ENCODE results near the gene NIM1K. TPM values are rescaled to one million over a fixed set of nuclear protein-coding genes. Genes with fewer than 3 reads are reported as not detected.

NIM1K gene
- polyA plus RNA-seq, 1 of the 3 experiments (the other 2 are of a cell fraction), result 0.16 TPM

DNA sequence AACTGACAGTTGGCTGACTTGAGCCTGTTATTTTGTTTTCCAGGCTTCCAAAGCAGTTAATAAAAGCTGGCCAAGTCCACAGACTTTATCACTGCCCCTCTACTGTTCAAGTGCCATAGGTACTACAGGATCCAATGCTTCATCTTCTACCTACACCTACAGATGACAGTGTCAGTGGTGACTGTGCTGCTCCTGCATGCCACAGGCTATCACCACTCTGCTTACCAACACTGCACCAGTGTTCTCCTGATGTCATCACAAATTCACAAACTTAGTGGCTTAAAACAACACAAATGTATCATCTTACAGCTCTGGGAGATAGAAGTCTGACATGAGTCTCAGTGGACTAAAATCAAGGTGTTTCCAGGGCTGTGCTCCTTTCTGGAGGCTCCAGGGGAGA, 94.6 kb downstream of the NIM1K start:
- Histone ChIP-seq H3K36me3 (replicated peaks in 1 of 2; ENCODE audit: control insufficient read depth in 1 of 2, insufficient read depth in 2 of 2, low read length in 1 of 2) (peaks cover 18 to 40% of the 10 kb centered on the region in 2 experiments), H3K4me1 (ENCODE audit: control insufficient read depth in 1 of 2, insufficient read depth in 2 of 2, low read depth in 1 of 2, low read length in 1 of 2) (no peaks in the 10 kb centered on the region), H3K27ac (ENCODE audit: low read depth in 2 of 2, low read length in 1 of 2) (no peak overlapping the region), H3K9me2 (no peaks in the 10 kb centered on the region), H3K4me3 (ENCODE audit: low read depth in 2 of 2, low read length in 1 of 2) (no peak overlapping the region), H2AFZ (ENCODE audit: low read depth) (no peak overlapping the region), H3K79me2 (ENCODE audit: insufficient read depth) (no peaks in the 10 kb centered on the region), H3F3A (replicated peaks; ENCODE audit: insufficient read depth) (no peaks in the 10 kb centered on the region), H3K27me3 (ENCODE audit: insufficient read depth) (no peaks in the 10 kb centered on the region), H3K4me2 (no peak overlapping the region), H3K9me3 (no peaks in the 10 kb centered on the region), H3K9ac (no peak overlapping the region), H4K20me1 (ENCODE audit: insufficient read depth) (no peaks in the 10 kb centered on the region)
- ChIA-PET POLR2A (no interaction called here), CTCF (interaction anchor here (0.7 to 1.0 kb wide), 2 partner anchors 17 to 18 kb away, joined by 3 read pairs; no protein-coding TSS in a partner anchor)
- TF ChIP-seq FOXJ3 (CRISPR knock-in tag; IDR thresholded peaks at IDR 0.05) (no peak), MXI1 (IDR thresholded peaks at IDR 0.05; ENCODE audit: low read depth, low read length) (no peak)
- no peak for DNase-seq

GRCh38 chr5:43287493-43287892, 95.5 kb downstream of the NIM1K start:
- POLR2A ChIA-PET, result no interaction called here
- CTCF ChIA-PET, result interaction anchor here (1.0 kb wide), 1 partner anchor 17 kb away, joined by 3 read pairs; no protein-coding TSS in a partner anchor
- Histone ChIP-seq H3K9me2 (no peaks in the 10 kb centered on the region), H3F3A (replicated peaks; ENCODE audit: insufficient read depth) (no peaks in the 10 kb centered on the region), H3K4me1 (ENCODE audit: control insufficient read depth in 1 of 2, insufficient read depth in 2 of 2, low read depth in 1 of 2, low read length in 1 of 2) (no peaks in the 10 kb centered on the region), H3K79me2 (ENCODE audit: insufficient read depth) (no peaks in the 10 kb centered on the region), H2AFZ (ENCODE audit: low read depth) (no peak overlapping the region), H4K20me1 (ENCODE audit: insufficient read depth) (no peaks in the 10 kb centered on the region), H3K27ac (ENCODE audit: low read depth in 2 of 2, low read length in 1 of 2) (no peak overlapping the region), H3K9me3 (no peaks in the 10 kb centered on the region), H3K9ac (no peak overlapping the region), H3K36me3 (replicated peaks in 1 of 2; ENCODE audit: control insufficient read depth in 1 of 2, insufficient read depth in 2 of 2, low read length in 1 of 2) (peaks cover 21 to 46% of the 10 kb centered on the region in 2 experiments), H3K27me3 (ENCODE audit: insufficient read depth) (no peaks in the 10 kb centered on the region), H3K4me2 (no peak overlapping the region), H3K4me3 (ENCODE audit: low read depth in 2 of 2, low read length in 1 of 2) (no peak overlapping the region)
- DNase-seq, result no peak
- 95% methylated on average over 4 of the region's 4 CpGs for WGBS (ENCODE audit: low lambda C conversion rate)
- TF ChIP-seq FOXM1 (IDR thresholded peaks at IDR 0.05; ENCODE audit: low read depth), result no peak
- no peak for TF ChIP-seq RFX5 (IDR thresholded peaks at IDR 0.05; ENCODE audit: low read length)
- TF ChIP-seq EP300 (IDR thresholded peaks at IDR 0.05; ENCODE audit: borderline replicate concordance in 1 of 2, low read depth in 1 of 2, low read length in 1 of 2), result no peak
- no peak for TF ChIP-seq YY1 (IDR thresholded peaks at IDR 0.05; ENCODE audit: low read depth)
- no peak for TF ChIP-seq GABPA (IDR thresholded peaks at IDR 0.05; ENCODE audit: low read depth)
- no peak for TF ChIP-seq MXI1 (IDR thresholded peaks at IDR 0.05; ENCODE audit: low read depth, low read length)

DNA sequence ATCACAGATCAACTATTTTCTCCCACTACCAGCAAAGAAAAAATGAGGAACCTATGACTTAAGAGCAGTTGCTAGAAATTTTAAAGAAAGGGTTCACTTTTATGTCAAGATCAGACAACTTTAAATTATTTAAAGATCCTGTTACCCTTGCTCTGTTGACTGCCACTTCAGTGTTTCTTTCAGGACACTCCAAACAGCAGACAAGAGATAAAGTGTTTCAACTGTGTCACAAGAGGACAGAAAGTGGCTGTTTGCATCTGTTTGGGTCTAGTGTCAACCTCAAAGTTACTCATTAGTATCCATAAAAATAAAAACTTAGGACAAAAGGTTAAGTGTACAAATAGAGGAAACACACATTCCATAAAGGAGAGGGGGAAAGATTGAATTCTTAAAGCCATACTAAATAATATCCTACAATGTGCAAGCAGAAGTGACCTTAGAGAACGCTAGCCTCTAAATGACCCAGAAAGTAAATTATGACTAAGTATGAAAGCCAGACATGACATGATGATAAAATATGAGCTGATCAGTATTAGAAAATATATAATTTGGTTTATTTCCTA, 96.3 kb downstream of the NIM1K start:
- Histone ChIP-seq H3K4me2 (no peak overlapping the region), H3K79me2 (ENCODE audit: insufficient read depth) (no peaks in the 10 kb centered on the region), H3K9ac (no peak overlapping the region), H3K9me3 (no peaks in the 10 kb centered on the region), H3K27ac (ENCODE audit: low read depth in 2 of 2, low read length in 1 of 2) (no peak overlapping the region), H3K27me3 (ENCODE audit: insufficient read depth) (no peaks in the 10 kb centered on the region), H3F3A (replicated peaks; ENCODE audit: insufficient read depth) (no peaks in the 10 kb centered on the region), H3K36me3 (replicated peaks in 1 of 2; ENCODE audit: control insufficient read depth in 1 of 2, insufficient read depth in 2 of 2, low read length in 1 of 2) (peaks cover 28 to 51% of the 10 kb centered on the region in 2 experiments), H2AFZ (ENCODE audit: low read depth) (no peak overlapping the region), H3K9me2 (no peaks in the 10 kb centered on the region), H3K4me1 (ENCODE audit: control insufficient read depth in 1 of 2, insufficient read depth in 2 of 2, low read depth in 1 of 2, low read length in 1 of 2) (no peaks in the 10 kb centered on the region), H4K20me1 (ENCODE audit: insufficient read depth) (no peaks in the 10 kb centered on the region), H3K4me3 (ENCODE audit: low read depth in 2 of 2, low read length in 1 of 2) (no peak overlapping the region)
- CTCF ChIA-PET, result no interaction called here
- no peak for DNase-seq
- POLR2A ChIA-PET, result no interaction called here
- whole genome bisulfite sequencing (ENCODE audit: low lambda C conversion rate), result 89% methylated on average over 1 of the region's 1 CpG
- TF ChIP-seq TCF12 (IDR thresholded peaks at IDR 0.05) (no peak), POLR2AphosphoS5 (IDR thresholded peaks at IDR 0.05; ENCODE audit: low read depth, low read length) (no peak), GABPA (IDR thresholded peaks at IDR 0.05; ENCODE audit: low read depth) (no peak), EZH2phosphoT487 (IDR thresholded peaks at IDR 0.05; ENCODE audit: borderline replicate concordance, low read depth) (no peak), MEF2A (IDR thresholded peaks at IDR 0.05; ENCODE audit: borderline replicate concordance, low read depth) (no peak), RXRA (IDR thresholded peaks at IDR 0.05; ENCODE audit: borderline replicate concordance, low read depth) (no peak), IRF3 (IDR thresholded peaks at IDR 0.05; ENCODE audit: low read depth, low read length) (no peak), FOSL2 (IDR thresholded peaks at IDR 0.05; ENCODE audit: borderline replicate concordance, low read depth) (no peak), USF2 (IDR thresholded peaks at IDR 0.05; ENCODE audit: borderline replicate concordance, low read depth, low read length) (no peak), TAF1 (IDR thresholded peaks at IDR 0.05; ENCODE audit: borderline replicate concordance, low read depth, low read length) (no peak), NFIC (IDR thresholded peaks at IDR 0.05; ENCODE audit: borderline replicate concordance) (no peak), SIN3A (IDR thresholded peaks at IDR 0.05; ENCODE audit: borderline replicate concordance, low read depth, low read length) (no peak), RCOR1 (IDR thresholded peaks at IDR 0.05; ENCODE audit: low read length) (no peak), GATA2 (CRISPR knock-in tag; IDR thresholded peaks at IDR 0.05) (no peak), YY1 (IDR thresholded peaks at IDR 0.05; ENCODE audit: low read depth) (no peak)
- TF ChIP-seq, protein P1, sequence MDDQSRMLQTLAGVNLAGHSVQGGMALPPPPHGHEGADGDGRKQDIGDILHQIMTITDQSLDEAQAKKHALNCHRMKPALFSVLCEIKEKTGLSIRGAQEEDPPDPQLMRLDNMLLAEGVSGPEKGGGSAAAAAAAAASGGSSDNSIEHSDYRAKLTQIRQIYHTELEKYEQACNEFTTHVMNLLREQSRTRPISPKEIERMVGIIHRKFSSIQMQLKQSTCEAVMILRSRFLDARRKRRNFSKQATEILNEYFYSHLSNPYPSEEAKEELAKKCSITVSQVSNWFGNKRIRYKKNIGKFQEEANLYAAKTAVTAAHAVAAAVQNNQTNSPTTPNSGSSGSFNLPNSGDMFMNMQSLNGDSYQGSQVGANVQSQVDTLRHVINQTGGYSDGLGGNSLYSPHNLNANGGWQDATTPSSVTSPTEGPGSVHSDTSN (IDR thresholded peaks at IDR 0.05), result no peak
